HepG2 (cell line): ENCODE results near the gene CSHL1. TPM values are rescaled to one million over a fixed set of nuclear protein-coding genes. Genes with fewer than 3 reads are reported as not detected.

ENCODE experiments used
- ATAC-seq: fragments of 200-7000 bp; cut with Tn5 transposase; 3 replicates; pipeline ENCODE4 v1.9.1; 2020; ENCODE audit warnings: mild to moderate bottlenecking, moderate library complexity
- BruUV-seq: library from RNA; stranded (reverse); fragments of 400-500 nt; replicated peaks from 2 replicates; lab custom pipeline; 2021; lab: Mats Ljungman, UMichigan
- CTCF ChIA-PET: fragments of 300-600 bp; formaldehyde crosslinking; extraction: SDS; loops from one replicate; lab custom pipeline; 2021; ENCODE audit warnings: low total read pairs, inconsistent platforms, low intra/inter-chr PET ratio; lab: Yijun Ruan, JAX
- POLR2A ChIA-PET: fragments of 350-600 bp; sonication (Branson Sonifier 250); formaldehyde crosslinking; loops from one replicate; lab custom pipeline; 2020; ENCODE audit warnings: antibody characterized with exemption, inconsistent platforms; lab: Yijun Ruan, JAX
- DNase-seq: peaks from one replicate; pipeline ENCODE4 v3.0.0-alpha.2; 2015; ENCODE audit warnings: low spot score
- FAIRE-seq: peaks from 3 replicates; lab custom pipeline; 2011; peaks lifted over from hg19 to GRCh38; lab: Jason Lieb, UNC
- H2AFZ ChIP-seq: one replicate; pipeline ENCODE4 v1.6.1; 2011; ENCODE audit warnings: low read length, inconsistent platforms
- H3K27ac ChIP-seq: fragments of 300-600 bp; 3 replicates; pipeline ENCODE4 v1.8.0; 2011; ENCODE audit warnings: mixed run types, mild to moderate bottlenecking, mixed read lengths, low read length, inconsistent platforms; ENCODE audit not compliant: insufficient read depth; ENCODE audit errors: extremely low read length
- H3K27me3 ChIP-seq, 2 experiments: fragments of 200-600 bp in 1 of 2; 2 replicates in 1 of 2; 3 replicates in 1 of 2; pipeline versions ENCODE4 v1.6.0 to v1.8.0; 2011; ENCODE audit warnings: low read length in 2 of 2, mild to moderate bottlenecking in 2 of 2, moderate library complexity in 2 of 2, inconsistent platforms in 1 of 2; ENCODE audit not compliant: insufficient read depth in 2 of 2, control insufficient read depth in 1 of 2
- H3K36me3 ChIP-seq, 2 experiments: fragments of 200-600 bp in 1 of 2; replicated peaks in 1 of 2; 2 replicates in 1 of 2; 3 replicates in 1 of 2; pipeline versions ENCODE4 v1.5.1 to v1.8.0; 2011; ENCODE audit warnings: low read length in 2 of 2, inconsistent platforms in 1 of 2; ENCODE audit not compliant: insufficient read depth in 2 of 2, control insufficient read depth in 1 of 2
- H3K4me1 ChIP-seq: 2 replicates; pipeline ENCODE4 v1.5.1; 2012; ENCODE audit warnings: low read length, inconsistent platforms; ENCODE audit not compliant: insufficient read depth
- H3K4me2 ChIP-seq: 2 replicates; pipeline ENCODE4 v1.6.0; 2011; ENCODE audit warnings: low read depth, low read length, inconsistent platforms
- H3K4me3 ChIP-seq, 3 experiments: fragments of 200-600 bp in 1 of 3; sonication (generic), shearing (Covaris generic) in 1 of 3; replicated peaks in 1 of 3; 2 replicates each; pipeline ENCODE4 v1.5.1; 2011 to 2016; ENCODE audit warnings: low read length in 3 of 3, inconsistent platforms in 2 of 3, low read depth in 2 of 3, mild to moderate bottlenecking in 2 of 3, control low read depth in 1 of 3, mixed read lengths in 1 of 3; ENCODE audit not compliant: insufficient read depth in 1 of 3
- H3K79me2 ChIP-seq: one replicate; pipeline ENCODE4 v1.6.1; 2011; ENCODE audit warnings: low read length, inconsistent platforms; ENCODE audit not compliant: insufficient read depth
- H3K9ac ChIP-seq: 2 replicates; pipeline ENCODE4 v1.6.0; 2011; ENCODE audit warnings: mild to moderate bottlenecking, low read depth, low read length, inconsistent platforms; ENCODE audit not compliant: insufficient read depth
- H3K9me3 ChIP-seq: 2 replicates; pipeline ENCODE4 v1.5.1; 2012; ENCODE audit warnings: mild to moderate bottlenecking, low read length
- H4K20me1 ChIP-seq: 2 replicates; pipeline ENCODE4 v1.6.0; 2011; ENCODE audit warnings: inconsistent platforms, mild to moderate bottlenecking, low read length, moderate library complexity; ENCODE audit not compliant: insufficient read depth
- ARID2 ChIP-seq: sonication (generic); formaldehyde crosslinking; IDR thresholded peaks from 2 replicates; pipeline ENCODE4 v1.8.1; 2022; ENCODE audit warnings: mild to moderate bottlenecking, missing genetic modification reagents, borderline replicate concordance
- ATF4 ChIP-seq, 2 experiments: fragments of 450-650 bp in 1 of 2; sonication (generic) in 1 of 2; formaldehyde crosslinking; IDR thresholded peaks; 2 replicates each; pipeline versions ENCODE4 v1.5.0 to v1.8.0; 2020 to 2022; ENCODE audit warnings: mild to moderate bottlenecking in 1 of 2, missing genetic modification reagents in 1 of 2
- CENPBD1 ChIP-seq: sonication (generic); formaldehyde crosslinking; IDR thresholded peaks from 2 replicates; pipeline ENCODE4 v1.8.0; 2022; ENCODE audit warnings: missing genetic modification reagents, low read depth, mild to moderate bottlenecking, borderline replicate concordance
- ELF1 ChIP-seq: sonication (generic); formaldehyde crosslinking; IDR thresholded peaks from 2 replicates; pipeline ENCODE4 v1.4.0; 2020; ENCODE audit warnings: missing genetic modification reagents
- GABPA ChIP-seq, 2 experiments: IDR thresholded peaks; 2 replicates each; pipeline ENCODE4 v1.6.1; 2011 to 2016; ENCODE audit warnings: low read depth in 2 of 2, low read length in 1 of 2, missing biosample characterization in 1 of 2, missing genetic modification characterization in 1 of 2
- HNRNPK ChIP-seq: fragments of 200-400 bp; formaldehyde crosslinking; IDR thresholded peaks from 2 replicates; pipeline ENCODE4 v1.6.1; 2018; ENCODE audit warnings: low read length, low read depth, moderate library complexity, mild to moderate bottlenecking; ENCODE audit not compliant: poor library complexity, severe bottlenecking
- HOXA3 ChIP-seq: sonication (generic); formaldehyde crosslinking; IDR thresholded peaks from 2 replicates; pipeline ENCODE4 v1.5.0; 2020; ENCODE audit warnings: missing genetic modification reagents
- MBNL3 ChIP-seq: fragments of 250-450 bp; sonication (Bioruptor Pico); conservative IDR thresholded peaks from 2 replicates; pipeline ENCODE4 v1.8.0; 2022; ENCODE audit warnings: mild to moderate bottlenecking, inconsistent platforms
- ZBTB46 ChIP-seq: sonication (generic); formaldehyde crosslinking; IDR thresholded peaks from 2 replicates; pipeline ENCODE4 v1.4.0; 2020; ENCODE audit warnings: mild to moderate bottlenecking, missing genetic modification reagents, borderline replicate concordance
- ZNF225 ChIP-seq: sonication (generic); formaldehyde crosslinking; IDR thresholded peaks from 2 replicates; pipeline ENCODE4 v1.4.0; 2020; ENCODE audit warnings: mild to moderate bottlenecking, missing genetic modification reagents
- ZNF766 ChIP-seq: sonication (generic); formaldehyde crosslinking; IDR thresholded peaks from 2 replicates; pipeline ENCODE4 v1.5.0; 2020; ENCODE audit warnings: missing genetic modification reagents, borderline replicate concordance
- ZNF773 ChIP-seq: sonication (generic); formaldehyde crosslinking; IDR thresholded peaks from 2 replicates; pipeline ENCODE4 v1.4.0; 2020; ENCODE audit warnings: missing genetic modification reagents, borderline replicate concordance
- ZNF777 ChIP-seq: sonication (generic); formaldehyde crosslinking; IDR thresholded peaks from 2 replicates; pipeline ENCODE4 v1.4.0; 2020; ENCODE audit warnings: missing genetic modification reagents
- WGBS: methylation state at CpG from one replicate; pipeline ENCODE4 v1.1.6; 2017; ENCODE audit warnings: low lambda C conversion rate; 5-methylcytosine and 5-hydroxymethylcytosine counted together
- in situ Hi-C: cut with HindIII; loops from 2 replicates; pipeline ENCODE4 v1.10.0; 2017; ENCODE audit warnings: low pct_unique_long_range_greater_than_20kb; ENCODE audit not compliant: extremely low pct_ligation_motif_present
- intact Hi-C: fragments of 100-400 bp; cut with micrococcal nuclease; formaldehyde crosslinking; loops from one replicate; pipeline ENCODE4 v1.10.0; 2022; ENCODE audit not compliant: unreplicated experiment
- polyA plus RNA-seq, 8 experiments: library from polyadenylated mRNA; depleted of rRNA in 3 of 8; stranded (reverse) in 7 of 8; unstranded in 1 of 8; fragments of >200 nt; fragmentation: Illumina TruSeq in 4 of 8; extraction: Trizol in 4 of 8; gene quantifications; 2 replicates each; pipeline versions ENCODE4 v1.2.1 to v1.2.3, GENCODE V29; 2011 to 2016; ENCODE audit warnings: low read depth in 4 of 8, missing spikeins in 1 of 8, mixed read lengths in 1 of 8; ENCODE audit not compliant: insufficient read depth in 1 of 8
- total RNA-seq, 5 experiments: library from RNA; depleted of rRNA; stranded (reverse); fragments of >200 nt; fragmentation: Illumina TruSeq; extraction: Trizol; gene quantifications; 2 replicates each; pipeline ENCODE4 v1.2.3, GENCODE V29; 2016; ENCODE audit warnings: low read depth in 1 of 5
- TF ChIP-seq, protein P1 (sequence below): sonication (generic); formaldehyde crosslinking; IDR thresholded peaks from 2 replicates; pipeline ENCODE4 v1.4.0; 2020; ENCODE audit warnings: missing genetic modification reagents
- TF ChIP-seq, protein P2 (sequence below): sonication (generic); formaldehyde crosslinking; IDR thresholded peaks from 2 replicates; pipeline ENCODE4 v1.4.0; 2020; ENCODE audit warnings: missing genetic modification reagents

CSHL1 gene
- total and polyA plus RNA-seq, 2 of the 13 experiments (the other 11 are each of a cell fraction or from before 2014, with no cell fraction given): not detected

DNA sequence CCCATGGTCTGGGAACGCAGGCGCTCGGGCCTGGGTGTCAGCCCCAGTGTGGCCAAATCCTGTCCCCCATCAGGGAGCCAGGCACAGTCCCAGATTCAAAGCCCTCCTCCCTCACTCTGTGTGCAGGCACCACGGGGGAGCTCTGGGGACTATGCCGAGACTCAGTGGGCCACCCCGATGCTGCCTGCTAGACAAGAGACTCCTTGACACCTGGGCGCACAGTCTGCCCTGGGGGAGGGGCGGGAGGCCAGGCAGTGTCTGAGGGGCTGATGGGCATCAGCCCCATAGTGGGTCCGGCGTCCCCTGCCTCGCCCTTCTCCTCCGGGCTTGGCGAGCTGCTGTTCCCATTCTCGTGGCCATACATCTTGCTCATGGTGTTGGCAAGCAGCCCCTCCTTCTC lies 29.5 kb upstream of the CSHL1 start:
- 50% methylated on average over 6 of the region's 14 CpGs for WGBS
- TF ChIP-seq ZNF777 (CRISPR knock-in tag): no peak
- no peak for TF ChIP-seq MBNL3 (CRISPR knock-in tag)
- TF ChIP-seq CENPBD1 (CRISPR knock-in tag): no peak
- TF ChIP-seq ZBTB46 (CRISPR knock-in tag): no peak
- TF ChIP-seq ZNF225 (CRISPR knock-in tag): no peak
- no peak for TF ChIP-seq ZNF773 (CRISPR knock-in tag)
- TF ChIP-seq ELF1 (CRISPR knock-in tag): no peak
- TF ChIP-seq, protein P1, sequence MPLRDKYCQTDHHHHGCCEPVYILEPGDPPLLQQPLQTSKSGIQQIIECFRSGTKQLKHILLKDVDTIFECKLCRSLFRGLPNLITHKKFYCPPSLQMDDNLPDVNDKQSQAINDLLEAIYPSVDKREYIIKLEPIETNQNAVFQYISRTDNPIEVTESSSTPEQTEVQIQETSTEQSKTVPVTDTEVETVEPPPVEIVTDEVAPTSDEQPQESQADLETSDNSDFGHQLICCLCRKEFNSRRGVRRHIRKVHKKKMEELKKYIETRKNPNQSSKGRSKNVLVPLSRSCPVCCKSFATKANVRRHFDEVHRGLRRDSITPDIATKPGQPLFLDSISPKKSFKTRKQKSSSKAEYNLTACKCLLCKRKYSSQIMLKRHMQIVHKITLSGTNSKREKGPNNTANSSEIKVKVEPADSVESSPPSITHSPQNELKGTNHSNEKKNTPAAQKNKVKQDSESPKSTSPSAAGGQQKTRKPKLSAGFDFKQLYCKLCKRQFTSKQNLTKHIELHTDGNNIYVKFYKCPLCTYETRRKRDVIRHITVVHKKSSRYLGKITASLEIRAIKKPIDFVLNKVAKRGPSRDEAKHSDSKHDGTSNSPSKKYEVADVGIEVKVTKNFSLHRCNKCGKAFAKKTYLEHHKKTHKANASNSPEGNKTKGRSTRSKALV (CRISPR knock-in tag): no peak
- no peak for TF ChIP-seq GABPA (IDR thresholded peaks at IDR 0.05; ENCODE audit: low read depth, low read length)
- TF ChIP-seq GABPA (CRISPR knock-in tag; IDR thresholded peaks at IDR 0.05; ENCODE audit: low read depth): no peak
- no peak for TF ChIP-seq HNRNPK
- TF ChIP-seq ARID2: no peak
- TF ChIP-seq, protein P2, sequence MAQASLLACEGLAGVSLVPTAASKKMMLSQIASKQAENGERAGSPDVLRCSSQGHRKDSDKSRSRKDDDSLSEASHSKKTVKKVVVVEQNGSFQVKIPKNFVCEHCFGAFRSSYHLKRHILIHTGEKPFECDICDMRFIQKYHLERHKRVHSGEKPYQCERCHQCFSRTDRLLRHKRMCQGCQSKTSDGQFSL (CRISPR knock-in tag): no peak
- TF ChIP-seq HOXA3 (CRISPR knock-in tag): no peak
- TF ChIP-seq ATF4 (CRISPR knock-in tag; IDR thresholded peaks at IDR 0.05): no peak
- TF ChIP-seq ZNF766 (CRISPR knock-in tag): no peak
- BruUV-seq: no TSS peak
- Histone ChIP-seq H3K4me1 (peaks cover 6% of the 10 kb centered on the region), H3K4me2 (no peak overlapping the region), H3K9me3 (no peaks in the 10 kb centered on the region), H3K27ac (no peak overlapping the region), H3K4me3 (no peak overlapping the region), H4K20me1 (no peaks in the 10 kb centered on the region), H3K27me3 (peaks cover 0 to 39% of the 10 kb centered on the region in 2 experiments; a peak in 3 of 5 replicates), H3K79me2 (no peaks in the 10 kb centered on the region), H3K36me3 (no peaks in the 10 kb centered on the region), H3K9ac (no peak overlapping the region), H2AFZ (no peak overlapping the region)
- ATAC-seq (no peak), FAIRE-seq (no peak), DNase-seq (no peak)
- POLR2A ChIA-PET: no interaction called here
- CTCF ChIA-PET: no interaction called here
- intact Hi-C loops: no loop called here
- in situ Hi-C loops: no loop called here
